Tibial artery (tissue), 4 donors: ENCODE results near the gene AFG1L.
"Not testable (repeated sequence)": the region's sequence is repeated elsewhere in the genome, so short reads cannot be mapped to it uniquely, and the experiment has no call there.

Experiments
- DNase-seq, 2 donors: peaks; one replicate each; pipeline ENCODE4 v3.0.0-alpha.2; 2019
- H3K27ac ChIP-seq, 2 donors: fragments of 200-600 bp; sonication (generic) in 1 of 2; 1 replicate in 1 of 2; 2 replicates in 1 of 2; pipeline ENCODE4 v1.5.1; 2018 to 2019; ENCODE audit warnings: mild to moderate bottlenecking in 1 of 2
- H3K27me3 ChIP-seq, 2 donors: fragments of 200-600 bp; sonication (generic) in 1 of 2; one replicate each; pipeline versions ENCODE4 v1.5.1 to v1.6.0; 2016 to 2019
- H3K36me3 ChIP-seq, 3 donors: fragments of 200-600 bp; sonication (generic) in 2 of 3; one replicate each; pipeline ENCODE4 v1.5.1; 2016 to 2019; ENCODE audit warnings: mild to moderate bottlenecking in 2 of 3
- H3K4me1 ChIP-seq, 4 donors: fragments of 200-600 bp; sonication (generic) in 2 of 4; 1 replicate in 3 of 4; 2 replicates in 1 of 4; pipeline ENCODE4 v1.5.1; 2016 to 2019
- H3K4me3 ChIP-seq, 2 donors: fragments of 200-600 bp; sonication (generic) in 1 of 2; 1 replicate in 1 of 2; 2 replicates in 1 of 2; pipeline ENCODE4 v1.5.1; 2018 to 2019; ENCODE audit warnings: mild to moderate bottlenecking in 2 of 2
- H3K9me3 ChIP-seq, 3 donors: fragments of 200-600 bp; sonication (generic) in 1 of 3; one replicate each; pipeline ENCODE4 v1.5.1; 2016 to 2019
- CTCF ChIP-seq, 2 experiments: fragments of 200-600 bp in 1 of 2; fragments of 450-650 bp in 1 of 2; IDR thresholded peaks; one replicate each; pipeline ENCODE4 v1.5.1; 2017 to 2019; ENCODE audit warnings: antibody characterized with exemption in 2 of 2, mild to moderate bottlenecking in 1 of 2, moderate library complexity in 1 of 2
- intact Hi-C: fragments of 100-400 bp; cut with DNase I; formaldehyde crosslinking; loops from one replicate; pipeline ENCODE4 v1.15.0; 2023; ENCODE audit warnings: low total_unique reads

AFG1L gene

GRCh38 chr6:108294727-108295625, at the start of gene AFG1L:
TSS of gene AFG1L (plus strand) at chr6:108295054. CDS start at chr6:108295080, 26 bp downstream.
- Histone ChIP-seq H3K36me3 (no peaks in the 10 kb centered on the region), H3K4me1 (peaks cover 0 to 6% (median 5%) of the 10 kb centered on the region in 4 donors), H3K4me3 (peak within 1 kb of the TSS; percentile 64 to 73), H3K27me3 (no peaks in the 10 kb centered on the region), H3K27ac (peak within 1 kb of the TSS; percentile 82), H3K9me3 (no peaks in the 10 kb centered on the region)
- no peak for TF ChIP-seq CTCF (IDR thresholded peaks at IDR 0.05)
- peak; percentile 94 to 95 for DNase-seq
- intact Hi-C loops, result loop anchor here (2.0 kb wide), 1 partner anchor 34 kb away; the partner anchor contains the start of gene SNX3

GRCh38 chr6:108245095-108245494, 49.8 kb upstream of the AFG1L start:
- H3K27ac ChIP-seq, H3K9me3 ChIP-seq, intact Hi-C loops, H3K4me3 ChIP-seq, H3K27me3 ChIP-seq, DNase-seq: not testable (repeated sequence)
- Histone ChIP-seq H3K4me1 (peaks cover 0 to 11% (median 2%) of the 10 kb centered on the region in 4 donors), H3K36me3 (peaks cover 0 to 14% (median 11%) of the 10 kb centered on the region in 3 donors)

DNA sequence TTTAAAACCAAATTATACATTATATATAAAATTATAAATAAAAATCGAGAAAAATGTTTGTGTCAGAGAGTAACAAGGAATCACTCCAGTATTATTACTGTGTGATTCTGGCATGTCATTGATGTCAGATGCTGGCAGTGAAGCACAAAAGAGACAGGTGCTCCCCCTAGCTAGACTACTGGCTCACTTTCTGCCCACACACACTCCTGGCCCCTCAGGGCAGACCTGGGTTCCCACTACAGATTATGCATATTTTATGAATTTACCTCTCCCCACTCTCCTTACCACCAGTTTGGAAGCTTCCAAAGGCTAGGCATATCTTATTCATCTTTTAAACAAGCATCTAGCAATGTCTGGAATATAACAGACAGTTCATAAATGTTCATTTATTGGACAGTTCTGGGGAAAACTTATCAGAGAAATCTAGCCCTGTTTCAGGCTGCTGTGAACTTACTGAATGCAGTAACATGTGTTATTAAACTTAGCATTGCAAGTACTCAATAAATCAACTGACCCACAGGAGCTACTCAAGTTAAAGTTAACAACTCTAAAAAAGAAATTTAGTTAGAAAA, 46.8 kb upstream of the AFG1L start:
- intact Hi-C loops, result no loop called here
- H3K4me1 ChIP-seq, result peaks cover 0 to 34% (median 13%) of the 10 kb centered on the region in 4 donors
- no peak overlapping the region for H3K27ac ChIP-seq
- no peaks in the 10 kb centered on the region for H3K27me3 ChIP-seq
- no peak for TF ChIP-seq CTCF (IDR thresholded peaks at IDR 0.05)
- no peaks in the 10 kb centered on the region for H3K9me3 ChIP-seq
- no peak overlapping the region for H3K4me3 ChIP-seq
- H3K36me3 ChIP-seq, result peaks cover 0 to 11% (median 4%) of the 10 kb centered on the region in 3 donors
- no peak for DNase-seq

DNA sequence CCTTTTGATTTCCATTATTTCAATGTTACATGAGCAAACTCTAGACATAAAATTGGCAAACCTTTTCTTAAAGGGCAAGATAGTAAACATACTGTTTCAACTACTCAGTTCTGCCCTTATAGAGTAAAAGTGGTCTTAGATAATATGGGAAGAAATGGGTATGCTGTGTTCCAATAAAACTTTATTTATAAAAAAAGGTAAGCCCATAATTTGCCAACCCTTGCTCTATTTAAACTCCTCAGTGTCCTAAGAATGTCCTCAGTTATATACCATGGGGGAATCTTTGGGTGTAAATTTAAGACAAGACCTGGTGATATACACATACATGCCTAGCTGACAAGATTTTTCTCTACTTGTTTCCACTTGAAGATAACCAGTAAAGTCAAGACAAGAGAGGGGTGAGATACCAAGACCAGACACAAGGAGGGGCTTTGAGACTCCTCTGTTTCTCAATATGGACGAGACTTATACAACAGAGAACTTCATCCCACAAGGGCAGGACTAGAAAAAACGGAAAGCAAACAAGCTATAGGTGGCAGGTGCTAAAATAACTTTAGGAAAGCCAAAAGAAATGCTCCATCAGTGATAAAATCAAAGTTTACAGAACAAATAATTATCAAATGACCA, 44.5 kb upstream of the AFG1L start:
- intact Hi-C loops, result no loop called here
- Histone ChIP-seq H3K9me3 (no peaks in the 10 kb centered on the region), H3K4me1 (peaks cover 0 to 41% (median 16%) of the 10 kb centered on the region in 4 donors), H3K27me3 (no peaks in the 10 kb centered on the region), H3K27ac (no peak overlapping the region), H3K4me3 (no peak overlapping the region), H3K36me3 (peaks cover 0 to 4% (median 1%) of the 10 kb centered on the region in 3 donors)
- TF ChIP-seq CTCF (IDR thresholded peaks at IDR 0.05), result no peak
- no peak for DNase-seq

- peaks cover 0 to 43% (median 17%) of the 10 kb centered on the region in 4 donors for H3K4me1 ChIP-seq
- H3K9me3 ChIP-seq, result no peaks in the 10 kb centered on the region
- intact Hi-C loops, result no loop called here
- H3K27me3 ChIP-seq, result no peaks in the 10 kb centered on the region
- peaks cover 0 to 4% (median 0%) of the 10 kb centered on the region in 3 donors for H3K36me3 ChIP-seq
- DNase-seq, result no peak
- H3K4me3 ChIP-seq, result no peak overlapping the region
- H3K27ac ChIP-seq, result no peak overlapping the region
- TF ChIP-seq CTCF (IDR thresholded peaks at IDR 0.05), result no peak
These were observed 43.6 kb upstream of the AFG1L start for GRCh38 chr6:108251252-108251651.
